HG02981 (cell line): ENCODE results near the gene FAM241B.

Experiments used
- ATAC-seq: cut with Tn5 transposase; IDR thresholded peaks from one replicate; pipeline ENCODE4 v1.9.1; 2021; ENCODE audit warnings: mild to moderate bottlenecking, moderate library complexity; ENCODE audit not compliant: unreplicated experiment

FAM241B gene

DNA sequence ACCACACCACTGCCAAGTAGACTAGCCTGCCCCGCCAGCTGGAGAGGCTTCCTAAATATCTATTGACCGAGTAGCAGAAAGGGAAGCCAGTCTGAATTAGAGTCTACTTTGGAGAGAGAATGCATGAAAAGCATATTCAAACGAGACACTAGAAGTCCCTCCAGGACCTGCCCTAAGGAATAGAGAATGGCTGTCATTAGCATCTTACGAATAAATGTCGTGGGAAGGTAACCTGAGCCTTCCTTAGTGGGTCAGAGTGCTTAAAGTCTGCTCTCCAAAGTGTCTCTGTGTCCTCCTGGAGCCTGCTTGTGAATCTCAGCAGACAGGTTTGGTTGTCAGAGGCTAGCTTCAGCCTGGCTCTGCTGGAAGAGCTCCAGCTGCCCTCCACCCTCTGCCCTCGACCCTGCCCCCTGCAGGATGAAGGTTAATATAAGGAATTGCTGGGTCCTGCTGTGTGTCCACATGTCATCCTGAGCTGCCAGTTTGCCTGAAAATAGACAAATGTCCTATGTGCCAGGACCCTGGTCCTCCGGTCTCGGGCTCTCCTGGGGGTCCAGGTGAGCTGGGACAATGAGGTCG, 33.4 kb downstream of the FAM241B start:
- no peak for ATAC-seq

DNA sequence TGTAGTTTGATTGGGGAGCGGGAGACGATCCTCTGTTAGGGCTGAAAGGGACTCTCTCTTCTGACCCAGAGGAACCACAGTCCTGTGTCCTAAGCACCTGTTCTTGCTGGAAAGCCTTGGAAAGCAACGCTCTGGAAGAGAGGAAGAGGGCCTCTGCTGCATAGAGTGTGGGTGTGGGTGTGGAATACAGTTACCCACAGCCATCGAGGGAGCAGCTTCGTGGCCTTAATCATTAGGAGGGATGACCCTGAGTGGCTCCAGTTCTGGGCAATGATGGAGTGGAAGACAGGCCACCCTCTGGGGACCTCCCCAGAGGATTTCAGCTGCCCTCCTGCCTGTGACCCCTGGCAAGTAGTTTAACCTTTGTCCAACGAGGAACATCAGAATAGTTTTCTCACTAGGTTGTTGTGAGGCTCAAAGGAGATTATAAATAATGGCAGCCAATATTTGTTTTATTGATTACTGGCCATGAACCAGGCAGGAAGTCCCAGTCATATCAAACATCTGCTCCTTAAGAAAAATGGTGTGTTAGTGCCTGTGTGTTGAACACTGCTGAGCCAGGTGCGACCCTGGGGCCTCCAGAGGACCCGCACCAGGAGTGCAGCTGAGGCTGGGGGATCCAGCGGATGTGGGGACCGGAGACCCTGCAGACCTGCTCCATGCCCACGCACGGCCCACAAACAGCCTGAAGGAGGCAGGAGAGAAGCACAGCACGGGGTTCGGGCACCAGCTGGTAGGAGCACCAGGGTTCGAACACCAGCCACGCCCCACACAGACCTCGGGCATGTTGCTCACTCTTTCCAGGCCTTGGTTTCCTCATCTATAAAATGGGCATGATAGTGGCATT, 35.6 kb downstream of the FAM241B start:
- no peak for ATAC-seq

DNA sequence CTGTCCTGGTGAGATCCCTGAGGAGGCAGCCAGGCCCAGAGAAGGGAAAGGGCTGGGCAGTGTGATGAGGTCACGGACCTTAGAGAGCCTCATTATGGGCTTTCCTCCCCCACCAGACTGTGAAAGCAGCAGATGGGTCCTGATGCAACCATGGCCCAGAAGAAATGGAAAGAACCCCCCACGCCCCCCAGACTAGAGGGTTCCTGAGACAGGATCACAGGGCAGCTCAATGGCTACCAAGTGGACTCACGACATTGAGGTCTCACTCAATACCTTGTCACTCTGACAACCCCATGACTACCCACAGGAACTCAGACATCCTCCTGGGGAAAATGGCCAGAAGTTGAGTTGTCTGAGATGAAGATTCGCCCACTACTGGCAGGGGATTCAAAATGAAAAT, 36.7 kb downstream of the FAM241B start:
- no peak for ATAC-seq

DNA sequence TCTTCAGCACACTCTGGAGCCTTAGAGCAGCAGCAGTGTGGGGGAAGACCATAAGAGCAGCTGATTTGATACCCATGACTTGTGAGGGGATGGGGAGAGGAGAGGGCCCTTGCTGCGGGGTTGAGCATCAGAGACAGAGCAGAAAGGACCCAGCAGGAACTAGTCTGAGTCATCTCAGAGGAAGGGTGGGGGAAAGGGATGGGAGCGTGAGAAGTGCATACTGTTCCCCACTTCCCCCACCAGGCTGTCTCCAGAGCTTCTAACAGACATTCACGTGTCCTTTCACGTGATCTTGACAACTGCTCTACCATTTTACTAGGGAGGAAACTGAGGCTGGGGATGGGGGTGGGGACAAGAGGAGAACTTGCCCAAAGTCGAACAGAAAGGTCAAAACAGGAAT, 38.7 kb downstream of the FAM241B start:
- no peak for ATAC-seq

DNA sequence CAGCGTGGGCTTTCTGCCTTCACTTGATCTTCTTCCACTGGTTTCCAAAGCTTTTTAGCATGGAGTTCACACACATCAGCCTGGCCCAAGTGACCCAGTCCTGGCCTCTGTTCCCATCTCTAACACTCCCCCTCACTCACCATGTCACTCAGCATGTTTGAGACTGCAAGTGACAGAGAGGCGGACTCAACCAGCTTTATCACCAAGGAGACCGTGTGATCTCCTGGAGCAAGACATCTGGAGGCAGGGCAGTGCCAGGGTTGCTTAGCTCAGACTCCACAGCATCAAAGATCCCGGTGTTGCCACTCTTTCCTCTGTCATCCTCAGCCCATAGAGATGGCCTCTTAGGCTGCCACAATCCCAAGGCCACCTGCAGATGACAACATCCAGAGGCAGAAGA, 39.4 kb downstream of the FAM241B start:
- ATAC-seq: no peak

DNA sequence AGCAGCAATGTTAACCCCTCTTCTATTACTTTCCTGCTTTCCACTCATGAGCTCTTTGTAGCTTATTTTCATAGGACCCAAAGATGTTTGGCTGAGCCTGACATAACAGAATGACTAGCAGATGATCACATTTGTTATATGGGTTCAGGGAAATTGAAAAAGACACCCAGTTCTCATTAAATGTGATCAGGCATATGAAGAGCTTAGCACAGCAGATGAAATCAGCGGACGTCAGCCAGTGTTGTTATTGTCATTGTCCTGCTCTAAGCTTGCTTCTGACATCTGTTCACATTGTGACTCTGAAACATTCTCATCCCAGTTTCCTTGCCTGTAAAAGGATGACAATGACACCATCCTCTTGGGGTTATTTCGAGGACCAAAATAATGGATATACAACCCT, 43.5 kb downstream of the FAM241B start:
- no peak for ATAC-seq

DNA sequence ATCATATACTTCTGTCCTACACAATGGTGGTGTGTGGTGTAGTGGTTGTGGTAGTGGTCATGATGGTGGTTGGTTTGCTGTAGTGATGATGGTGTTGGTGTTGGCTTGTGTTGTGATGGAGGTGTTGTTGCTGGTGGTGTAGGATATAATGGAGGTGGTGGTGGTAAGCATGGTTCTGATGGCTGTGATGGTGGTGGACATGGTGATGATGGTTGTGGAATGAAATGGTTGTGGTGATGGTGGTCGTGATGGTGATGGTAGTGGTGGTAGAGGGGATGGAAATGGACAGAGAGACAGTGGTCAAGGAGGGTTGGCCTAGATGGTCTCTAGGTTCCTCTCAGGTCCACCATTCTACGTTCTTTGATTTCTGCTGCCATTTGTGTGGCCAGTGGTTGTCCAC, 44.7 kb downstream of the FAM241B start:
- ATAC-seq: no peak

DNA sequence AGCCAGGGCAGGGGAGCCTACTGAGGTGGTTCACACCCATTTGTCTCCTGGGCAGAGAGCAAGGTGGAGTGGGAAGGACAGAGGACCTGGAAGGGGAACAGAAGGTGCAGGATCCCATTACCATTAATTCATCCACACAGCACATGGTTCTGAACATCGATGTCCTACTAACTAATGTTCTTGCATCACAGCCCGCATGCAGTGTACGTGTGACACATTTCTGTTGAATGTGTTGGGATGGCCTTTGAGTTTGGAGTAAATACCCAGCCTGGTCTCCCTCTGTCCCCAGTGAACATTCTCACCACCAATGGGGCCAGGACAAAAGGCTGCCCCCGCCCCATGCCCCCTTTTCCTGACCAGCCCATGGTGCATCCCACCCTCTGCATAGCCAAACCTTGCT, 46.3 kb downstream of the FAM241B start:
- ATAC-seq: no peak

DNA sequence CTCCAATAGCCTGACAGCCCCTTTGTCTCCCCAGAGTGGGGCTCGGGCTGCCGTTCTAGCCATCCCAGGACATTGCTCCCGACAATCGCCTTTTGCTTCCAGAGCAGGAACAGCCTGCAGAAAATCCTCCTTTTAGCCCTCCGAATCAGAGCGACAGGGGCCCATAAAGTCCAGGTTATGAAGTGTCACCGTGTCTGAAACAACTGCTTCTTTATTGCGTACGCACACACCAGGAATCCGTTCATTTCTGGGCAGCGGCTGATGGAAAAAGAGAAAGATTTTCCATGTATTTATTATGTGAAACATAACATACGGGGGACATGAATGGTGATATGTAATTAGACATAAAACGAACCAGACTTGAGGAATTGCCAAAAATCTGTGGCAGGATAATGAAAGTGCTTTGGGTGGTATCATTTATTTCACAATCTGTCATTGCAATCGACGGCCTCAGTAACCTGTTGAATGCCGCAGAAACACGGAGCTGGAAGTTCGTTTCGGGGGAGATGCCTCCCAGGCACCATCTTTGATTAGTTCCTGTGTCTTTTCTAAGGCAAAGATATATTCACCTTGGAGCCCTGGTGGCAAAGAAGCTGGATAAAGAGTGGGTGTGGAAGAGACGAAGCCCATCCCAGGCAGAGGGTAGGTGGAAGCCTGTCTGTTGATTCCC, 48.1 kb downstream of the FAM241B start:
- no peak for ATAC-seq

DNA sequence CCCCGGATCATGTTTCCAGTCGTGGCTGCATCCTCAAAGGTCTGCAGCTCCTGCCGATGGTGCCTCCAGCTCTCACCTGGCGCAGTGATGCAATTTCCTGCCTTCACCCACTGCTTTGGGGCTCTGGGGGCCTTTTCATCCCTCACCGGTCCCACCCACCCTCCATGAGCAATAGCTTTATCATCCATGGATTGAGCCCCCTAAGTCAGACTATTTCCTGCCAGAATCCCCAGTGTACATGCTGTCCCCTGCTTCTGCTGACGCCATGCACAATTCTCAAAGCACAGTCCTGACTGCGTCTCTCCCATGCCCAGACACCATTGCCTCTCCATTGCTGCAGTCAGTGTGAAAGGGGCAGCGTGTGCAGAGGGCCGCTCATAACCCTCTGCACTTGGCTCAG, 49.7 kb downstream of the FAM241B start:
- ATAC-seq: no peak

DNA sequence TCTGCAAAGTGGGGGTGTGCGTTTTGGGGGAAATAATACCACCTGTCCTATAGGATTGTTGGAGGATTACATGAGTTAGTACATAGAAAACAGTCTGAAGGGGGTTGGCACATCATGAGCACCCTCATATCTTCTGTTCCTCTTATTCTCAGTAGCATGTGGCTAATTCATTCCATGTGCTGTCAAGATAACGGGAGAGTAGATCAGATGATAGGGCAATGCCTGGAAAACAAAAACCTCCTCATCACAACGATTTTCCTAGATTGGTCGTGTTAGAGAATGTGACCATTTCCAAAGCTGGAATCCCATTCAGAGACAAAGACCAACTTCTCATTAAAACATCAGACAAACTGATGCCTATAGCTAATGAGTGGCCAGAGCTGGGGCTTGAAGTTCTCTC, 50.6 kb downstream of the FAM241B start:
- ATAC-seq: no peak

DNA sequence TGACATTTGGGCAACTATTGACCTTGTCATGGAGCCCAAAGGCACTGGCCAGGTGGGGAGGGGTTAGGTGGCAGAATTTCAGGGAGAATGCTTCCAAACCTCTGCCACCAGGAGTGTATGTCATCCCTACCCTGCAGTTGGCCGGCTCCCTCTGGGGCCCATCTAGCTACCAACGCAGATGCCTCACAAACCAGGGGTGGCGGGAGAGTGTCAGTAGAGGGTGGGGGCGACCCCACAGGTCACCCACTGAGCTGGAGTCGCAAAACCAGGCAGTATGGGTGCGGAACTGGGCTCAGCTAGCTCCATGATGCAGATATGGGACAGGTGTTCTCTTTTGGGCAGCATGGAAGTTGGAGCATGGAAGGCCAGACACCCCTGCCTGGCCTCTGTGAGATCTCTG, 51.4 kb downstream of the FAM241B start:
- no peak for ATAC-seq

DNA sequence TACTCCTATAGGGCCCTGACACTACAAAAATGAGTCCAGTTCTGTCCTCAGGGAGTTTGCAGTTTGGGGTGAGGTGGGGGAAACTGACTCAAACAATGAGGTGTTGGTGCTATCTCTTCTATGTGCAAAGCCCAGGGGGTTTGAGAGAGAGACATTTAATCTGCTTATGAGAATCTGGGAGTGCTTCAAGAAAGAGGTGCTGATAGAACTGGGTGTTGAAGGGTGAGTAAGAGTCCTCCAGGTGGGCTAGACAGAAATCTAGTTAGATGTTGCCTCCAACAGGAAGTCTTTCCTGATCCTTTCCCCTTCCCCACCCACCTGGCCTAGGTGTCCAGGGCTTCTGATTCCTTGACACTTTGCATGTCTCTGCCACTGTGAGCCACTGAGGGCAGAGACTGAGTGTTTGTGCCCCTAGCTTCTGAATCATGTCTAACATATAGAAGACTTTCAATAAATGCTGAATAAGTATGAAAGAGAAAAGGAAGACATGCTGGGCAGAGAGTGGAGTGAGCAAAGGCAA, 53.0 kb downstream of the FAM241B start:
- ATAC-seq: no peak
